ENCODE data around the gene GRAP.

DNA sequence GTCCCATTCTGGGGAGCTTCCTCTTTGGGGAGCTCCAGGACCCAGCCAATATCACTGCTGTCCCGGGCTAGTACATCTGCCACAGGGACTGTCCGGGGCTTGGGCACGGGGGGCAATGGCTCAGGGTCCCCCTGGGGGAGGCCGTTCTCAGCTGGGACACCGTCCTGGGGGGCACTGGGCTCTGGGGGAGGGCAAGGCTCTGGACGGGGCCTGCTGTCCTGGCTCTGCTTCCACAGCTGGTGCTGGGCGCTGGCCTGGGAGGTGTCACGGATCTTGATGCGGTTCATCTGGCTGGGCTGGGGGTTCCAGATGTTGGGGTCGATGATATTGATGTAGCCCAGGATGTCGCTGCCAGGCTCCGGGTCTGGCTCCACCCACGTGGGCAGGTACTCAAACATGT, 68.7 kb downstream of the GRAP start:
- no peak for TF ChIP-seq POLR2AphosphoS5 (IDR thresholded peaks at IDR 0.05)
- TF ChIP-seq CTCF (IDR thresholded peaks at IDR 0.05) = no peak
- no peak for TF ChIP-seq POLR2A (IDR thresholded peaks at IDR 0.05; ENCODE audit: low read depth)

Data from esophagus muscularis mucosa (tissue), 3 donors.